ENCODE results near the gene EFCAB12.

DNA sequence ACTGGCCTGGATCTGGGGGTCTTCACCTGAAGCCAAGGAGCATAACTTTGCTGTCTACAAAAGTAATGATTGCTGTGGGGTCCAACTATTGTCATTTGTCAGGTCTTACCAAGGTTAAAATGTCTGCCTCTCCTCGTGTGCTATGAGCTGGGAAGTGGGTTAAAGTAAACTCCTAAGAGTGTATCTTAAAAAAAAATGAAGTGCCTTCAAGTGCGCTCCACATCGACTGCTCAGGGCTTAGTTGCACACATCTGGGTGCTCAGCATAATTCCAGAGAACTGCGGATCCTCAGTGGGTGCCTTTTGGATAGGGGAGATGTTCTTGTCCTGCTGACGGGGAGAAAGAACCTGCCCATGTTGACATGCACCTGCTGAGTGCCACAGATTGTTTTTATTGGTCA lies 40.9 kb downstream of the EFCAB12 start:
- TF ChIP-seq, protein P1, sequence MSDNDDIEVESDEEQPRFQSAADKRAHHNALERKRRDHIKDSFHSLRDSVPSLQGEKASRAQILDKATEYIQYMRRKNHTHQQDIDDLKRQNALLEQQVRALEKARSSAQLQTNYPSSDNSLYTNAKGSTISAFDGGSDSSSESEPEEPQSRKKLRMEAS (IDR thresholded peaks at IDR 0.05) = no peak
- TF ChIP-seq CEBPB (IDR thresholded peaks at IDR 0.05) = no peak
- TF ChIP-seq NR3C1 (IDR thresholded peaks at IDR 0.05) = no peak
- TF ChIP-seq, protein P2, sequence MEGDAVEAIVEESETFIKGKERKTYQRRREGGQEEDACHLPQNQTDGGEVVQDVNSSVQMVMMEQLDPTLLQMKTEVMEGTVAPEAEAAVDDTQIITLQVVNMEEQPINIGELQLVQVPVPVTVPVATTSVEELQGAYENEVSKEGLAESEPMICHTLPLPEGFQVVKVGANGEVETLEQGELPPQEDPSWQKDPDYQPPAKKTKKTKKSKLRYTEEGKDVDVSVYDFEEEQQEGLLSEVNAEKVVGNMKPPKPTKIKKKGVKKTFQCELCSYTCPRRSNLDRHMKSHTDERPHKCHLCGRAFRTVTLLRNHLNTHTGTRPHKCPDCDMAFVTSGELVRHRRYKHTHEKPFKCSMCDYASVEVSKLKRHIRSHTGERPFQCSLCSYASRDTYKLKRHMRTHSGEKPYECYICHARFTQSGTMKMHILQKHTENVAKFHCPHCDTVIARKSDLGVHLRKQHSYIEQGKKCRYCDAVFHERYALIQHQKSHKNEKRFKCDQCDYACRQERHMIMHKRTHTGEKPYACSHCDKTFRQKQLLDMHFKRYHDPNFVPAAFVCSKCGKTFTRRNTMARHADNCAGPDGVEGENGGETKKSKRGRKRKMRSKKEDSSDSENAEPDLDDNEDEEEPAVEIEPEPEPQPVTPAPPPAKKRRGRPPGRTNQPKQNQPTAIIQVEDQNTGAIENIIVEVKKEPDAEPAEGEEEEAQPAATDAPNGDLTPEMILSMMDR (IDR thresholded peaks at IDR 0.05) = no peak
- TF ChIP-seq PHF8 (IDR thresholded peaks at IDR 0.05; ENCODE audit: borderline replicate concordance, low read depth) = no peak
- no peak for TF ChIP-seq SMC3 (IDR thresholded peaks at IDR 0.05)
- TF ChIP-seq ZFP36 (IDR thresholded peaks at IDR 0.05; ENCODE audit: borderline replicate concordance, partially characterized antibody) = no peak
- TF ChIP-seq CHD2 (IDR thresholded peaks at IDR 0.05; ENCODE audit: low read length, partially characterized antibody) = no peak
- TF ChIP-seq KDM5A (IDR thresholded peaks at IDR 0.05) = no peak
- no peak for TF ChIP-seq MYC (IDR thresholded peaks at IDR 0.05; ENCODE audit: borderline replicate concordance, low read length)
- TF ChIP-seq ESRRA (IDR thresholded peaks at IDR 0.05; ENCODE audit: borderline replicate concordance, low read length) = no peak

Measured in A549 (cell line).